HuH-7 (cell line): Measurements from ENCODE around the gene ASNSD1.
"Not testable (repeated sequence)": the region's sequence is repeated elsewhere in the genome, so short reads cannot be mapped to it uniquely, and the experiment has no call there.

ENCODE experiments used
- DNase-seq: peaks from one replicate; pipeline ENCODE4 v3.0.0; 2011; ENCODE audit warnings: low spot score

Gene ASNSD1

GRCh38 chr2:189685540-189686229 is 24.4 kb downstream of the ASNSD1 start:
- no peak for DNase-seq

- DNase-seq: not testable (repeated sequence)
These were observed 26.5 kb downstream of the ASNSD1 start for GRCh38 chr2:189687796-189688195.

- no peak for DNase-seq
These were observed 35.0 kb downstream of the ASNSD1 start for GRCh38 chr2:189696223-189696622.

GRCh38 chr2:189698020-189698887 is 37.0 kb downstream of the ASNSD1 start:
- no peak for DNase-seq

GRCh38 chr2:189700681-189701080 is 39.4 kb downstream of the ASNSD1 start:
- DNase-seq: no peak

GRCh38 chr2:189702071-189702470 is 40.8 kb downstream of the ASNSD1 start:
- DNase-seq: no peak

- DNase-seq: no peak
These were observed 48.4 kb downstream of the ASNSD1 start for GRCh38 chr2:189709501-189710221.

GRCh38 chr2:189717593-189717992 is 56.3 kb downstream of the ASNSD1 start:
- not testable (repeated sequence) for DNase-seq

GRCh38 chr2:189719571-189719970 is 58.3 kb downstream of the ASNSD1 start:
- DNase-seq: no peak
